GM19468 (cell line): Measurements from ENCODE around the gene KLHL18.
"Not testable (repeated sequence)": the region's sequence is repeated elsewhere in the genome, so short reads cannot be mapped to it uniquely, and the experiment has no call there.

Source experiments
- ATAC-seq: cut with Tn5 transposase; IDR thresholded peaks from one replicate; pipeline ENCODE4 v1.9.1; 2021; ENCODE audit warnings: mild to moderate bottlenecking, moderate library complexity, moderate number of reproducible peaks; ENCODE audit not compliant: unreplicated experiment; ENCODE audit errors: extremely low read depth

The KLHL18 gene

DNA sequence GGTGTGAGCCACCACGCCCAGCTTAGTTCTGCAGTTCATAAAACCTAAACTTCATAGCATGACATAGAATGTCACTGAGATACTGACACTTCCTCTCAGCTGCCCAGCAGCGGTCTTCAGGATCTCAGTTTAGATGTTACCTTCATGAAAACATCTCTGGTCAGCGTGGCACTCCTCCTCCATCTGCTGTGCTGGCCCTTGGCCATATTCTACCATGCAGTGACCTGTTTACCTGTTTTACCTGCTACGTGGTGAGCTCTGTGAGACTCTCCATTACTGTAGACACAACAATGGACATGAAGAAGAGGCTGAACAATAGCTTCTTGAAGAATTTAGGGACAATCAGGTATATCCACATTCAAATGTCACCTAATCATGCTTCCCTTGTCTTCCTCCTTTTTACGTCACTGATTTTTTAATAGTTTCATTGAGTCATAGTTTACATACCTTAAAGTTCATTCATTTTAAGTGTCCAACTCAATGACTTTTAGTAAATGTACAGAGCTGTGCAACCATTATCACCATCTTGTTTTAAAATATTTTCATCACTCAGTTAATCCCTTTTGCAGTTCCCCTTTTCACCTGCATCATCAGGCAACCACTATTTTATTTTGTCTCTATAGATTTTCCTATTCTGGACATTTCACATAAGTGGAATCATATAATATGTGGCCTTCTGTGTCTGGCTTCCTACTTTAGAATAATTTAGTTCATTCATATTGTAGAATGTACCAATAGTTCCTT, 65.8 kb downstream of the KLHL18 start:
- no peak for ATAC-seq

DNA sequence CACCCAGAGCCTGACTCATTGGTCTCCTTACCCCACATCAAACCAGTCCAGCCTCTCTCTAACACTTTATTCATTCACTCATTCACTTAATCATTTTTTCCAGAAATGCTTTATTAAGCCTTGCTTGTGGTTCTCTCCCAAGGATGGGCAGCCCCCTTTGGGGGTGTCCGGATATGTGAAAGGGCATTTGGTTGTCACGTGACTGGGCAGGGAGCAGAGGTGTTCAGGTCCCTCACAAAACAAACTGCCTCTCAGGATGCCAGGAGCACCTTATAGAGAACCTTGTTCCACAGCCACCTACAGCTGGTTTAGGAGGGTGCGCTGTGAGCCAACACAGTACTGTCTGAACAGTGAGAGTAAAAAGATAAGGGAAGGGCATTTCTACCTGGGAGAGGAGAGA, 72.3 kb downstream of the KLHL18 start:
- no peak for ATAC-seq

DNA sequence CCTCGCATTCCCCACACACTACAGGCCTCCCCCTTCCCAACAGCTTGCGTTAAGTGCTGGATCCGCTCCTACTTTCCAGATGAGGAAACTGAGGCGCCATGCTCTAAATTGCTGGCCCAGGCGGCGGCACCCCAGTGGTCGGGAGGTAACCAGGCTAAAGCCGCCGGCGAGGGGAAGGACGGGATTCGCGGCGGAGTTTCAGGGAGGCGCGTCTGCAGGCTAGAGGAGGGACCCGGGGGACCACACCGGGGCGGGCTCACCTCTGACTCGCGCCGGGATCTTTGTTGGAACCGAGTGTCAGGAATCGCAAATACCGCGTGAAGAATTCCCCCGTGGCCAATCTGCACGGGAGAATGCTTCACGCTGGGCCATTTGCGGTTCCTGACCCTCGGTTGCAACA, 73.5 kb downstream of the KLHL18 start:
- no peak for ATAC-seq

DNA sequence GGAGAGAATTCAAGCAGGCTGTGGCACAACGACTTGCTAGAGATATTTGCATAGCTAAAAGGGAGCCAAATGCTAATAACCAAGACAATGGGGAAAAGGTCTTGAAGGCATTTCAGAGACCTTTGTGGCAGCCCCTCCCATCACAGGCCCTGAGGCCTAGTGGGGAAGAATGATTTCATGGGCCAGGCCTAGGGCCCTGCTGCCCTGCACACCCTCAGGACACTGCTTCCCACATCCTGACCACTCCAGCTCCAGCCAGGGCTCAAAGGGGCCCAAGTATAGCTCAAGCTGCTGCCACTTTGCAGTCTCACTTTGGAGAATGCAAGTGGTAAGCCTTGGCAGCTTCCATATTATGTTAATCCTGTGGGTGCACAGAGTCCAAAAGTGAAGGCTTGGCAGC, 76.6 kb downstream of the KLHL18 start:
- ATAC-seq: no peak

DNA sequence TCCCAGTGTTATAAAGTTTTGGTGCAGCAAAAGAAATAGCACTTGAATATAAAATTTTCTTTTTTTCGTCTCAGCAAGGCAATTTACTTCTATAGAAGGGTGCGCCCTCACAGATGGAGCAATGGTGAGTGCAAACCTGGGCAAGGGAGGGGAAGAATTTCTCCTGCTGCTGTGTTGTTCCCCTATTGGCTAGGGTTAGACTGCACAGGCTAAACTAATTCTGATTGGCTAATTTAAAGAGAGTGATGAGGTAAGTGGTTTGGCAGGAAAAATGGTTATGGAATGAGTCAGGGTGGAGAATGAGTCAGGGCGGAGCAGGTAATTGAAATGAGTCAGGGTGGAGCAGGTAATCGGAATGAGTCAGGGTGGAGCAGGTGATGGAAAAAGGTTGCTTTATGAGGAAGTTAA, 77.4 kb downstream of the KLHL18 start:
- not testable (repeated sequence) for ATAC-seq

DNA sequence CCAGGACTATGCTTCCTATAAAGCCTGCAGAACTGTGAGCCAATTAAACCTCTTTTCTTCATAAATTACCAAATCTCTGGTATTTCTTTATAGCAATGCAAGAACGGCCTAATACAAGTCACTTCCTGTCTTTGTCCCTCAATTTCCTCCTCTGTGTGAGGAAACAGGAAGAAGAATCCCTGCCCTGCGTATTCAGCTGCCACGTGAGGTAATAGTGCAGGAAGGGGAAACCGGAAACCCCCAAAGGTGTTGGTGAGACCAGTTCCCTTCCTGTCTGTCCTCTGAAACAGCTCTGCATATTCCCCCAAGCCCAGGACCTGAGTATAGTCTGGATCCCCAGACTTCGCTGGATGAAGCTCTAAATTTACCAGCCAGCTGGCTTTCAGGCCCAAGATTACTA, 80.0 kb downstream of the KLHL18 start:
- ATAC-seq: no peak

DNA sequence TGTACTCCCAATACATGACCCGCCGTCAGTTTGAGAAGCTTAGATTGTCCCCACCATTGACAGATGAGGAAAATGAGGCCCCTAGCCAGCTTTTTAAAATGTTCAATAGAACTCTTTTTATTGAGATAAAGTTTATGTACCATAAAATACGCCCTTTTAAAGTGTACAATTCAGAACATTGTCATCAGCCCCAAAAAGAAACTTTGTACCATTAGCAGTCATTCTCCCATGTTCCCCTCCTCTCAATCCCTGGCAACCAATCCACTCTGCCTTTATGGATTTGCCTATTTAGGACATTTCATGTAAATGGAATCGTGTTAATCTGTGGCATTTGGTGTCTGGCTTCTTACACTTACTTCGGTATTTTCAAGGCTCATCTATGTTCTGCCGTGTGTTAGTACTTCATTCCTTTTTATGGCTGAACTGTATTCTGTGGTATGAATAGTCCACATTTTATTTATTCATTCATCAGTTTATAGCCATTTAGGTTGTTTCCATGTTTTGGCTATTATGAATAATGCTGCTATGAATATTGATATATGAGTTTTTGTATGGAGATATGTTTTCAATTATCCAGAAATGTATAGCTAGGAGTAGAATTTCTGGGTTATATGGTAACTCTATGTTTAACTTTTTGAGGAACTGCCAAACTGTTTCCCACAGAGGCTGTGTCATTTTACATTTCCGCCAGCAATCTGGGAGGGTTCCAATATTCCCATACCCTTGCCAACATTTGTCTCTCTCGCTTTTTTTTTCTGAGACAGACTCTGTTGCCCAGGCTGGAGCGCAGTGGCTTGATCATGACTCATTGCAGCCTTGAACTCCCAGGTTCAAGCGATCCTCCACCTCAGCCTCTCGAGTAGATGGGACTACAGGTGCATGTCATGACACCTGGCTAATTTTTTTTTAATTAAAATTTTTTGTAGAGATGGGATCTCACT, 82.7 kb downstream of the KLHL18 start:
- no peak for ATAC-seq

DNA sequence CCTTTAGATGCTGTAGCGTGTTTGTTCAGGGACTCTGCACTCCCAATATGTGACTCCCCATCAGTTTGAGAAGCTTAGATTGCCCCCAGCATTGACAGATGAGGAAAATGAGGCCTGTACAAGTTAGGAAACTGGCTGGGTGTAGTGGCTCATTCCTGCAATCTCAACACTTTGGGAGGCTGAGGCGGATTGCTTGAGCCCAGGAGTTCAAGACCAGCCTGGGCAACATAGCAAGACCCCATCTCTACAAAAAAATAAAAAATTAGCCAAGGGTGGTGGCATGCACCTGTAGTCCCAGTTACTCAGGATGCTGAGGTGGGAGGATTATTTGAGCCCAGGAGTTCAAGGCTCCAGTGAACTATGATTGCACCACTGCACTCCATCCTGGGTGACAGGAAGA, 84.1 kb downstream of the KLHL18 start:
- no peak for ATAC-seq

DNA sequence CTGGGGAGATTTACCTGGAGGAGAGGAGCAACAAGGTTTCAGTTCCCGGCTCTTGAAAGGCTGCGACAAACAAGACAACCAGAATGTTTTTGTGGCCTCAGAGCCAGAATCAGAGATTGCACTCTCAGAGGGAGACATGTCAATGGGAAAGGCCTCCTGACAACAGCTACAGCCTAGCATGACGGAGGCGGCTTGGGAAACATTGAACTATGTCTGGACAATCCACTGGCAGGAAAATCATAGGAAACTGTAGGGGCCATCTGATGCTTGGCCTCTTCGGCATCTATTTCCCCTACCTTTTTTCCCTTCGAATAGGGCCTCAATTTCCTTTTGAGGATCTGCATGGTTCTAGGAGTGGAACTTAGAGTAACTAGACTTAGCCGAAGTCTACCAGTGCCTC, 84.9 kb downstream of the KLHL18 start:
- ATAC-seq: no peak

DNA sequence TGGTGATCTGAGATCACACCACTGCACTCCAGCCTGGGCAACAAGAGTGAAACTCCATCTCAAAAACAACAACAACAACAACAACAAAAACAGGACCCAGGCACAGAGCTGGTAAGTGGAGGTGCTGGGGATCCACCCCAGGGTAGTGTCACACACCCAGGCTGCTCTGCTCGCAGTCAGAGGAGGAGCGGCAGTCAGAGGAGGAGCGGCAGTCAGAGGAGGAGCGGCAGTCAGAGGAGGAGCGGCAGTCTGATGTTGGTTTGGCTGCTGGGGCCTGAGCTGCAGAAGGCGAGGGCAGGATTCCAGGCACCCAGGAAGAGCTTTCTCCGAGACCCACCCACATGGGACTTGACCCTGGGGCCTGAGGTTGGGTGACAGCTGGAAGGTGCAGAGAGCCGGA, 87.3 kb downstream of the KLHL18 start:
- not testable (repeated sequence) for ATAC-seq

DNA sequence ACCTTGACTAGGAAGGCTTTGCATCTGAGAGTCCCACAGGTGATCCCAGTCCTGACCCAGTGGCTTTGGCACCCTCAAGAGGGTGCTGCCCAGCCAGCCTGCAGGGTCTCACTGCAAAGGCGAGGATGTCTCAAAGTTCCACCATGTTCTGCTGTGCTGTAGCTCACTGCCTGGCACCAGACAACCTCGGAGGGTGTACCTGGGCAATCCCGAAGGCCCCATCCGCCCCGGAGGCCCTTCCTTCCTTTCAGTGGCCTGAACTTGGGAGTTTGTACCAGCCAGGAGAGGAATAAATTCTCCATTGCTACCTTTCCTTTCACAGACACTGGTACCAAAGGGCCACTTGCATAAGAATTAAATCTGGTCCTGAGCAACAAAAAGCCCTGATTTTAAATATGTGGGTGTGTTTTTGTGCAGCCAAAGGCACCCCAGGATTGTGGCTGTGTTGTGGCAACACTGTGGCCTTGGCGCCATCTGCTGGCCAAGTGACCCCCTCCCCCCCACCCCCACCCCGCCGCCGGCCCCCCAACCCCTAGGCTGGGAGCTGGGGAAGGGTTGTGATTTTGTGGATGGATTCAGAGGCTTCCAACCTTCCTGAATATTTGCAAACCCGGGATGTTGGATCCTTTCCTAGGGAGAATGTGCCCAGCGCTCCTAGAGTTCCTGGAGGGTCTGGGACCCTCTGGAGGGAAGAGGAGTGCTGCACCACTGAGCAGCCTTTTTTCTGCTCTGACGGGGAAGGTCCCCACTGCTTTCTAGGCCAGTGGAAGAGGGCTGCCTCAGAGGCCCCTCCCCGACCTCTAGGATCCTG, 88.3 kb downstream of the KLHL18 start:
- ATAC-seq: no peak

DNA sequence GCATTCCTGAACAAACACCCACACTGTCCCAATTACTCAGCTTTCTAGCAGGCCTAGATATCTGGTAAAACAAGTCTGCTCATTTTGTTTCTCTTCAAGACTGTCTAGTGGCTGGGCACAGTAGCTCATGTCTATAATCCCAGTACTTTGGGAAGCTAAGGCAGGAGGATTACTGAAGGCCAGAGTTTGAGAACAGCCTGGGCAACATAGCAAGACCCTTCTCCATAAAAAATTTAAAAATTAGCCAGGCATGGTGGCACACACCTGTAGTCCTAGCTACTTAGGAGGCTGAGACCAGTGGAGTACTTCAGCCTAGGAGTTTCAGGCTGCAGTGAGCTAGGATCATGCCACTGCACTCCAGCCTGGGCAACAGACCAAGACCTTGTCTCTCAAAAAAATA, 91.8 kb downstream of the KLHL18 start:
- ATAC-seq: no peak

DNA sequence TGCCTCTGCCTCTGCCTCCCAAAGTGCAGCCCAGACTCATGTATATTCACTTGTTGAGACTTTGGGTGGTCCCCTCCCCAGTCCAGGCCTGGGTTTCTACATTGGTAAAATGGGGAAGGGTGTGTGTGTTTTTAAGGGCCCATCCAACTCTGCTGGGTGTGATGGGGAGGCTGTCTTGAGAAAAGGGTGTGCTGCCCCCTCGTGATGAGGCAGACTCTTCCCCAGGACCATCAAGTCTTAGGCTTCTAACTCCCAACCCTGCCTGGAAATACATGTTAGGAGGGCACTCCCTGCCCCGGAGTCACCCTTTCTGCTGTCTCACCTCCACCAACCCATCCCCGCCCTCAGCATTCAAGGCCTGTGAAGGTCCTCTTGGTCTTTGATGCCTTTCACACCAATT, 93.6 kb downstream of the KLHL18 start:
- ATAC-seq: no peak

DNA sequence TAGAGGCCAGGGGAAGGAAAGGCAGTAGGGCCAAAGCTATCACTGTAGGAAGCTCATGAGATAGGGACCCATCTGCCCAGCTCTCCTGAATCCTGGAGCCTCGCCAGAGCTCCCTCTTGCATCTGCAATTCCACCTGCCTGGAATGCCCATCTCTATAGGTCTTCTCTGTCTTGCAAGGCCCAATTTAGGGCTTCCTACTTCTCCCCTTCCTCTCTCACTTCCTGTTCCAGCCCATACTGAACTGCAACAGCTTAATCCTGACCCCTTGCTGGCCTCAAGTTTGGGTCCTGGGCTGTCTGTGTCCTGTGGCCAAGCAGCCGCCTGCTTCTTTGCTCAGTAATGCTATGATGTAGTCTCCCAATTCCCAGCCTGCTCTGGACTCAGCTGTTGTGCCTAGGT, 94.4 kb downstream of the KLHL18 start:
- no peak for ATAC-seq

DNA sequence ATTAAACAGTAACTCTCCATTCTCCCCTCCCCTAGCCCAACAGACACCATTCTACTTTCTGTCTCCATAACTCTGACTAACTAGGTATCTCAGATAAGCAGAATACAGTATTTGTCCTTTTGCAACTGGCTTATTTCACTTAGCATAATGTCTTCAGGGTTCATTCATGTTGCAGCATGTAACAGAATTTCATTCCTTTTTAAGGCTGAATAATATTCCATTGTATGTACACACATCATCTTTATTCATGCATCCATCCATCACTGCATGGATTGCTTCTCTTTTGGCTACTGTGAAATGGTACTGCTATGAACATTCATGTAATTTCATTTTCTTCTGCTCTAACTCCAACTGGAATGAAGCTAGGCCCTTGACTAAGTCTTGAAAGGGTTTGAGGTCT, 96.1 kb downstream of the KLHL18 start:
- no peak for ATAC-seq

DNA sequence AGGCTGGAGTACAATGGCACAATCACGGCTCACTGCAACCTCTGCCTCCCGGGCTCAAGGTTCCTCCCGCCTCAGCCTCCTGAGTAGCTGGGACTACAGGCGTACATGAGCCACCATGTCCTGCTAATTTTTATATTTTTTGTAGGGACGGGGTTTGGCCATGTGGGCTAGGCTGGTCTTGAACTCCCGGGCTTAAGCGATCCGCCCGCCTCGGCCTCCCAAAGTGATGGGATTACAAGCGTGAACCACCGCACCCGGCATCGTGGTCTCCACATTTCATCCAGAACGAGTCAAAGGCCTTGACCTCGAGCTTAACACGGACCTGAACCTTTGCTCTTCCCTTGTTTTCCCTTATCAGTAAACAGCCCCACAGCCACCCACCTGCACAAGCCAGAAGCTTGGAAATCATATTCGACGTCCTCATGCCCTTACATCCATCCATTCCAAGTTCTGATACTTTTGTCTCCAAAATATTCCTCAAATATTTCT, 96.7 kb downstream of the KLHL18 start:
- ATAC-seq: no peak

DNA sequence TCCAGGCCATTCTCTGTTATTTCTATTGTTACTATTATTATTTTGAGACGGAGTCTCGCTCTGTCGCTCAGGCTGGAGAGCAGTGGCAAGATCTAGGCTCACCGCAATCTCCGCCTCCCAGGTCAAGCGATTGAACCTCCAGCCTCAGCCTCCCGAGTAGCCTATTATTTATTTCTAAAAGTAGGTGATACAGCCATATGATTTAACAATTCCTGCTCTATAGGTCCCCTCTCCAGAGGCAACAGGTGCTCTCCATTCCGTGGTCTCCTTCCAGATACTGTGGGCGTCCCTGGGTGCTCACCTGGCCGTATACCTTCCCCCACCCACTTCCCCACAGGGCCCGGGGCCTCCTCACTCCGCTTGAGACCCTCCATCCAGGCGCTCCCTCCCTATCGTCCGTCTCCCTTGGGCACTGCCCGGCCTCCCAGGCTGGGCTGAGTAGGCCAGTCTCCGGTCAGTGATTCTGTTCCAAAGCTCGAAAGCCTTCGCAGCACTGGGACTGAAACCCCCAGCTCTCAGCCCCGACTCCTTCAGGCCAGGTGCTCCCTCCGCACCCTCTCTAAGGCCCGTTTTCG, 97.4 kb downstream of the KLHL18 start:
- no peak for ATAC-seq

DNA sequence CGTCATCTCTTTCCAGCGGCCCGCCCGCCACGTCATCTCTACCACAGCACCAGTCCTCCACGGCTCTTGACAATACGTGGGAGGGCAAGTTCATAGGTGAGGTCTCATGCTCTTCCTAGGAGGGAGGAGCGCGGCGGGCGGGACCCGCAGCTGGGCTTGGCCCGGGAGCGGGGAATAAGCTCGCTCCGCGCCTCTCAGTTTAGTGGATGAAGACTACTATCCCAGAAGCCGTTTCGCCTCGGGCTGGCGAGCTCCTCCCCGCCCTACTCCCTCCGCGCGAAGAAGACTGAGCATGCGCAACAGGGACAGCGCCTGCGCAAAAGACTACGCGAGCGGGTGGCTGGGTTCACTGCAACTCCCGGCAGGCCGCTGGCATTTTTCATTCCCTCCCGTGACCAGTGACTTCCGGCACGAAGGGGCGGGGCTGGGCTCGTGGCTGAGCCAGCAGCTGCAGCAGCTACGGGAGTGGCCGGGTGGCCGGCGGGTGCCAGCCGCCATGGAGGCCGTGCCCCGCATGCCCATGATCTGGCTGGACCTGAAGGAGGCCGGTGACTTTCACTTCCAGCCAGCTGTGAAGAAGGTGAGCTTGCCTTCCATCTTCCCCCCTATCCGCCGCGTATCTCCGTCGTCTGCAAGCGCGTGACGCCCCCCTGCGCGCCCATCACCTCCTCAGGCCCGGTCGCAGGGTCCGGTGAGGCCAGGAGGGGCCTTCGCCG, 98.0 kb downstream of the KLHL18 start, which contains the start of gene PTPN23:
TSS of gene PTPN23 (plus strand) at position 421 of the 716 bp plus-strand sequence. CDS start at position 497, 76 bp downstream.
- ATAC-seq: peak; percentile 57
